K562 (cell line): ENCODE measurements around the gene NKAPL. TPM values are rescaled to one million over a fixed set of nuclear protein-coding genes. Genes with fewer than 3 reads are reported as not detected.
A peak's percentile ranks its signal among the peaks of the same experiment; 100 is the strongest.

ENCODE experiments used
- ZEB2 ChIP-seq: fragments of 450-650 bp; IDR thresholded peaks from 2 replicates; pipeline ENCODE4 v1.6.1; 2016
- polyA plus RNA-seq, 8 experiments: library from polyadenylated mRNA; depleted of rRNA in 4 of 8; stranded (reverse) in 5 of 8; unstranded in 3 of 8; fragments of >200 nt; fragmentation: Nextera tagmentation in 2 of 8; fragmentation: Illumina TruSeq in 1 of 8; extraction: Ambion mirVana in 2 of 8; extraction: Trizol in 1 of 8; gene quantifications; 2 replicates each; pipeline versions ENCODE4 v1.2.1 to v1.2.3, GENCODE V29; 2011 to 2014; ENCODE audit warnings: inconsistent platforms in 1 of 8, missing spikeins in 1 of 8
- total RNA-seq, 7 experiments: library from RNA; depleted of rRNA in 6 of 7; stranded (reverse); fragments of >200 nt in 6 of 7; fragmentation: Illumina TruSeq in 2 of 7; extraction: Trizol in 2 of 7; gene quantifications; 2 replicates each; pipeline versions ENCODE4 v1.2.1 to v1.2.3, GENCODE V29; 2011 to 2021; ENCODE audit warnings: low replicate concordance in 1 of 7
- TF ChIP-seq, protein P1 (sequence below): fragments of 200-600 bp; sonication (generic); IDR thresholded peaks from one replicate; pipeline ENCODE4 v1.6.1; 2012; ENCODE audit warnings: mild to moderate bottlenecking, low read depth, low read length, inconsistent platforms
- TF ChIP-seq, protein P2 (sequence below): fragments of 450-650 bp; IDR thresholded peaks from 2 replicates; pipeline ENCODE4 v1.6.1; 2017; ENCODE audit warnings: antibody characterized with exemption, mild to moderate bottlenecking
- TF ChIP-seq, protein P3 (sequence below): IDR thresholded peaks from 3 replicates; pipeline ENCODE4 v1.6.1; 2011; ENCODE audit warnings: borderline replicate concordance, mild to moderate bottlenecking, moderate library complexity; ENCODE audit not compliant: insufficient read length; ENCODE audit errors: extremely low read depth

NKAPL gene
- total and polyA plus RNA-seq, 9 of the 15 experiments (the other 6 are each of a cell fraction or from before 2014, with no cell fraction given): not detected

DNA sequence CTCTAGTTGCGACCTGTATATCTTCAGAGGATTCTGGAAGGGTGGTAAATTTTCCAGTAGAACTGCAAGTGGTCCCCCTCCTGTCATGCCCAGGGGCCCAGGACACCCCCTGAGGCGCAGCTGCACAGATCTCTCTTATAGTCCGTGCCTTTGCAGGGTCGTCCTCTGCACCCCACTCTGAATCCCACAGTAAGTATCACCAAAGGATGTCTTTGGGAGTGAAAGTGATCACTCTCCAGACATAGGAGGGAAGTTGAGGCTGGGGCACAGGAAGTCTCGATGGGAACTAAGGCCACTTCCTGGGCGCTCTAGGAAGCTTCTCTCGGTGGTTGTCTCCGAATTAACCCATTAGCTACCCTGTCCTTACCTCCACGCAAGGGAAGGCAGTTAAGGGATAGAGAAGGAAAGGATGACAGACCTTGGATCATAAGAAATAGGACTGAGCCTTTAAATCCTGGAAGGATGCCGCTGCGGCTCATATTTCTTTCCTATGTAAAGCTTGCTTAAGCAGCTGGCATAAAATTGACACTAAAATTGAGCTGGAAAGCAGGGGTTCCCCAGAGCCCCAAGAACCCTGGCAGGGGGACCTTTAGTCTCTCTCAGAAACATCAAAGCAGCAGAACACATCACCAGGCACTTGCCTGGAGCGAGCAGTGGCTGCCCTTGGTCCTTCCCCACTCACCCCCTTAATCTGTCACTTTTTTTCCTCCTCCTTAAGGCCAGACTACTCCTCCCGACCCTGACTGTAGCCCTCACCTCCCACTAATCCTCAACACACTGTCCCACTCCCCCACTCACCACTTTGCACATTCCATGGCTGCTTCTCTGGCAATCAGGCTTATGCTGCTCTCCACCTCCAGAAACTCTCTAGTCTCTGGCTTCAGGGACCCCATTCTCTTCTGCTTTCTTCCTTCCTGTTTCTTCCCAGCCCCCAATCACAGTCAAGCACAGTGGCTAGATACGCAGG is 6.8 kb upstream of the NKAPL start, which contains the start of gene ZKSCAN4 (continued):
- TF ChIP-seq, protein P1, sequence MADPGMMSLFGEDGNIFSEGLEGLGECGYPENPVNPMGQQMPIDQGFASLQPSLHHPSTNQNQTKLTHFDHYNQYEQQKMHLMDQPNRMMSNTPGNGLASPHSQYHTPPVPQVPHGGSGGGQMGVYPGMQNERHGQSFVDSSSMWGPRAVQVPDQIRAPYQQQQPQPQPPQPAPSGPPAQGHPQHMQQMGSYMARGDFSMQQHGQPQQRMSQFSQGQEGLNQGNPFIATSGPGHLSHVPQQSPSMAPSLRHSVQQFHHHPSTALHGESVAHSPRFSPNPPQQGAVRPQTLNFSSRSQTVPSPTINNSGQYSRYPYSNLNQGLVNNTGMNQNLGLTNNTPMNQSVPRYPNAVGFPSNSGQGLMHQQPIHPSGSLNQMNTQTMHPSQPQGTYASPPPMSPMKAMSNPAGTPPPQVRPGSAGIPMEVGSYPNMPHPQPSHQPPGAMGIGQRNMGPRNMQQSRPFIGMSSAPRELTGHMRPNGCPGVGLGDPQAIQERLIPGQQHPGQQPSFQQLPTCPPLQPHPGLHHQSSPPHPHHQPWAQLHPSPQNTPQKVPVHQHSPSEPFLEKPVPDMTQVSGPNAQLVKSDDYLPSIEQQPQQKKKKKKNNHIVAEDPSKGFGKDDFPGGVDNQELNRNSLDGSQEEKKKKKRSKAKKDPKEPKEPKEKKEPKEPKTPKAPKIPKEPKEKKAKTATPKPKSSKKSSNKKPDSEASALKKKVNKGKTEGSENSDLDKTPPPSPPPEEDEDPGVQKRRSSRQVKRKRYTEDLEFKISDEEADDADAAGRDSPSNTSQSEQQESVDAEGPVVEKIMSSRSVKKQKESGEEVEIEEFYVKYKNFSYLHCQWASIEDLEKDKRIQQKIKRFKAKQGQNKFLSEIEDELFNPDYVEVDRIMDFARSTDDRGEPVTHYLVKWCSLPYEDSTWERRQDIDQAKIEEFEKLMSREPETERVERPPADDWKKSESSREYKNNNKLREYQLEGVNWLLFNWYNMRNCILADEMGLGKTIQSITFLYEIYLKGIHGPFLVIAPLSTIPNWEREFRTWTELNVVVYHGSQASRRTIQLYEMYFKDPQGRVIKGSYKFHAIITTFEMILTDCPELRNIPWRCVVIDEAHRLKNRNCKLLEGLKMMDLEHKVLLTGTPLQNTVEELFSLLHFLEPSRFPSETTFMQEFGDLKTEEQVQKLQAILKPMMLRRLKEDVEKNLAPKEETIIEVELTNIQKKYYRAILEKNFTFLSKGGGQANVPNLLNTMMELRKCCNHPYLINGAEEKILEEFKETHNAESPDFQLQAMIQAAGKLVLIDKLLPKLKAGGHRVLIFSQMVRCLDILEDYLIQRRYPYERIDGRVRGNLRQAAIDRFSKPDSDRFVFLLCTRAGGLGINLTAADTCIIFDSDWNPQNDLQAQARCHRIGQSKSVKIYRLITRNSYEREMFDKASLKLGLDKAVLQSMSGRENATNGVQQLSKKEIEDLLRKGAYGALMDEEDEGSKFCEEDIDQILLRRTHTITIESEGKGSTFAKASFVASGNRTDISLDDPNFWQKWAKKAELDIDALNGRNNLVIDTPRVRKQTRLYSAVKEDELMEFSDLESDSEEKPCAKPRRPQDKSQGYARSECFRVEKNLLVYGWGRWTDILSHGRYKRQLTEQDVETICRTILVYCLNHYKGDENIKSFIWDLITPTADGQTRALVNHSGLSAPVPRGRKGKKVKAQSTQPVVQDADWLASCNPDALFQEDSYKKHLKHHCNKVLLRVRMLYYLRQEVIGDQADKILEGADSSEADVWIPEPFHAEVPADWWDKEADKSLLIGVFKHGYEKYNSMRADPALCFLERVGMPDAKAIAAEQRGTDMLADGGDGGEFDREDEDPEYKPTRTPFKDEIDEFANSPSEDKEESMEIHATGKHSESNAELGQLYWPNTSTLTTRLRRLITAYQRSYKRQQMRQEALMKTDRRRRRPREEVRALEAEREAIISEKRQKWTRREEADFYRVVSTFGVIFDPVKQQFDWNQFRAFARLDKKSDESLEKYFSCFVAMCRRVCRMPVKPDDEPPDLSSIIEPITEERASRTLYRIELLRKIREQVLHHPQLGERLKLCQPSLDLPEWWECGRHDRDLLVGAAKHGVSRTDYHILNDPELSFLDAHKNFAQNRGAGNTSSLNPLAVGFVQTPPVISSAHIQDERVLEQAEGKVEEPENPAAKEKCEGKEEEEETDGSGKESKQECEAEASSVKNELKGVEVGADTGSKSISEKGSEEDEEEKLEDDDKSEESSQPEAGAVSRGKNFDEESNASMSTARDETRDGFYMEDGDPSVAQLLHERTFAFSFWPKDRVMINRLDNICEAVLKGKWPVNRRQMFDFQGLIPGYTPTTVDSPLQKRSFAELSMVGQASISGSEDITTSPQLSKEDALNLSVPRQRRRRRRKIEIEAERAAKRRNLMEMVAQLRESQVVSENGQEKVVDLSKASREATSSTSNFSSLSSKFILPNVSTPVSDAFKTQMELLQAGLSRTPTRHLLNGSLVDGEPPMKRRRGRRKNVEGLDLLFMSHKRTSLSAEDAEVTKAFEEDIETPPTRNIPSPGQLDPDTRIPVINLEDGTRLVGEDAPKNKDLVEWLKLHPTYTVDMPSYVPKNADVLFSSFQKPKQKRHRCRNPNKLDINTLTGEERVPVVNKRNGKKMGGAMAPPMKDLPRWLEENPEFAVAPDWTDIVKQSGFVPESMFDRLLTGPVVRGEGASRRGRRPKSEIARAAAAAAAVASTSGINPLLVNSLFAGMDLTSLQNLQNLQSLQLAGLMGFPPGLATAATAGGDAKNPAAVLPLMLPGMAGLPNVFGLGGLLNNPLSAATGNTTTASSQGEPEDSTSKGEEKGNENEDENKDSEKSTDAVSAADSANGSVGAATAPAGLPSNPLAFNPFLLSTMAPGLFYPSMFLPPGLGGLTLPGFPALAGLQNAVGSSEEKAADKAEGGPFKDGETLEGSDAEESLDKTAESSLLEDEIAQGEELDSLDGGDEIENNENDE: no peak
- TF ChIP-seq ZEB2: peak; percentile 83
- TF ChIP-seq, protein P2, sequence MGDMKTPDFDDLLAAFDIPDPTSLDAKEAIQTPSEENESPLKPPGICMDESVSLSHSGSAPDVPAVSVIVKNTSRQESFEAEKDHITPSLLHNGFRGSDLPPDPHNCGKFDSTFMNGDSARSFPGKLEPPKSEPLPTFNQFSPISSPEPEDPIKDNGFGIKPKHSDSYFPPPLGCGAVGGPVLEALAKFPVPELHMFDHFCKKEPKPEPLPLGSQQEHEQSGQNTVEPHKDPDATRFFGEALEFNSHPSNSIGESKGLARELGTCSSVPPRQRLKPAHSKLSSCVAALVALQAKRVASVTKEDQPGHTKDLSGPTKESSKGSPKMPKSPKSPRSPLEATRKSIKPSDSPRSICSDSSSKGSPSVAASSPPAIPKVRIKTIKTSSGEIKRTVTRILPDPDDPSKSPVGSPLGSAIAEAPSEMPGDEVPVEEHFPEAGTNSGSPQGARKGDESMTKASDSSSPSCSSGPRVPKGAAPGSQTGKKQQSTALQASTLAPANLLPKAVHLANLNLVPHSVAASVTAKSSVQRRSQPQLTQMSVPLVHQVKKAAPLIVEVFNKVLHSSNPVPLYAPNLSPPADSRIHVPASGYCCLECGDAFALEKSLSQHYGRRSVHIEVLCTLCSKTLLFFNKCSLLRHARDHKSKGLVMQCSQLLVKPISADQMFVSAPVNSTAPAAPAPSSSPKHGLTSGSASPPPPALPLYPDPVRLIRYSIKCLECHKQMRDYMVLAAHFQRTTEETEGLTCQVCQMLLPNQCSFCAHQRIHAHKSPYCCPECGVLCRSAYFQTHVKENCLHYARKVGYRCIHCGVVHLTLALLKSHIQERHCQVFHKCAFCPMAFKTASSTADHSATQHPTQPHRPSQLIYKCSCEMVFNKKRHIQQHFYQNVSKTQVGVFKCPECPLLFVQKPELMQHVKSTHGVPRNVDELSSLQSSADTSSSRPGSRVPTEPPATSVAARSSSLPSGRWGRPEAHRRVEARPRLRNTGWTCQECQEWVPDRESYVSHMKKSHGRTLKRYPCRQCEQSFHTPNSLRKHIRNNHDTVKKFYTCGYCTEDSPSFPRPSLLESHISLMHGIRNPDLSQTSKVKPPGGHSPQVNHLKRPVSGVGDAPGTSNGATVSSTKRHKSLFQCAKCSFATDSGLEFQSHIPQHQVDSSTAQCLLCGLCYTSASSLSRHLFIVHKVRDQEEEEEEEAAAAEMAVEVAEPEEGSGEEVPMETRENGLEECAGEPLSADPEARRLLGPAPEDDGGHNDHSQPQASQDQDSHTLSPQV: peak; percentile 34; the same call in 1 of the 2 replicates
- TF ChIP-seq, protein P3, sequence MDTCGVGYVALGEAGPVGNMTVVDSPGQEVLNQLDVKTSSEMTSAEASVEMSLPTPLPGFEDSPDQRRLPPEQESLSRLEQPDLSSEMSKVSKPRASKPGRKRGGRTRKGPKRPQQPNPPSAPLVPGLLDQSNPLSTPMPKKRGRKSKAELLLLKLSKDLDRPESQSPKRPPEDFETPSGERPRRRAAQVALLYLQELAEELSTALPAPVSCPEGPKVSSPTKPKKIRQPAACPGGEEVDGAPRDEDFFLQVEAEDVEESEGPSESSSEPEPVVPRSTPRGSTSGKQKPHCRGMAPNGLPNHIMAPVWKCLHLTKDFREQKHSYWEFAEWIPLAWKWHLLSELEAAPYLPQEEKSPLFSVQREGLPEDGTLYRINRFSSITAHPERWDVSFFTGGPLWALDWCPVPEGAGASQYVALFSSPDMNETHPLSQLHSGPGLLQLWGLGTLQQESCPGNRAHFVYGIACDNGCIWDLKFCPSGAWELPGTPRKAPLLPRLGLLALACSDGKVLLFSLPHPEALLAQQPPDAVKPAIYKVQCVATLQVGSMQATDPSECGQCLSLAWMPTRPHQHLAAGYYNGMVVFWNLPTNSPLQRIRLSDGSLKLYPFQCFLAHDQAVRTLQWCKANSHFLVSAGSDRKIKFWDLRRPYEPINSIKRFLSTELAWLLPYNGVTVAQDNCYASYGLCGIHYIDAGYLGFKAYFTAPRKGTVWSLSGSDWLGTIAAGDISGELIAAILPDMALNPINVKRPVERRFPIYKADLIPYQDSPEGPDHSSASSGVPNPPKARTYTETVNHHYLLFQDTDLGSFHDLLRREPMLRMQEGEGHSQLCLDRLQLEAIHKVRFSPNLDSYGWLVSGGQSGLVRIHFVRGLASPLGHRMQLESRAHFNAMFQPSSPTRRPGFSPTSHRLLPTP: no peak
